VCaP (cell line): ENCODE measurements around the gene HOXA13.

Experiments used
- H3K27ac ChIP-seq: fragments of 450-650 bp; 2 replicates; pipeline ENCODE4 v1.5.1; 2017
- CTCF ChIP-seq: fragments of 450-650 bp; conservative IDR thresholded peaks from 2 replicates; pipeline ENCODE4 v1.5.1; 2017; ENCODE audit warnings: mild to moderate bottlenecking, moderate library complexity

The HOXA13 gene

DNA sequence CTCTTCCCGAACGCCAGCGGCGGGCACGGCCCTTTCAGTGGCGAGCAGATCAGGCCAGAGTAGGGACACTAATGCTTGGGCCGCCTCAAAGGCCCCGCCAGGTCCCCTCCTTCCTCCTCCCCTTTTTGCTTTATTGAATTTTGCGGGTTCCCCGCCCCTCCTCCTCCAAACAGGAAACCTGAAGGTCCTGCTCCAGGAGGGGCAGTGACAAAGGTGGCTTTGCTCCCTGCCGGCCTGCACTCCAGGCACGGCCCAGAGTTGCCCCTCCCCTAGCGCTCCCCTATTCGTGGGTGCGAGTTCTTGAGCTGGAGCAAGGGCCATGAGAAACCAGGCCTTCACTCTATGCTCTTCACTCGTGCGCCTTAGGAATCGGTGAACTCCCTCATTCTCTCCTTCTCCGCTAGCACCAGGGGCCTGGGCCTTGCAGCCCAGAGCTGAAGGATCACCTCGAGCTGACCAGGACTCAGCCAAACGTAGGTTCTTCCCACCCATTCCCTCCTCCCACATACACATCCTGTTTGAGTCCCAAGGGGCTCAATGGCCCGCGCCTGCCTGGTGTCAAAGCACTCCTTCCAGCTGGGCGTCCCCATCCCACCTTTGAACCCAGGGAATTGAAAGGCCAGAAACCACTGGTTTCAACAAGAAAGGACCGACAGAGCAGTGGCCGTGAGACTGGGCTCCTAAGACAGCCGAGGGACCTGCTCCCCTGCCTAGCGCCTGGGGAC is 51.7 kb downstream of the HOXA13 start:
- peak overlapping the region; percentile 94 for H3K27ac ChIP-seq
- no peak for TF ChIP-seq CTCF

DNA sequence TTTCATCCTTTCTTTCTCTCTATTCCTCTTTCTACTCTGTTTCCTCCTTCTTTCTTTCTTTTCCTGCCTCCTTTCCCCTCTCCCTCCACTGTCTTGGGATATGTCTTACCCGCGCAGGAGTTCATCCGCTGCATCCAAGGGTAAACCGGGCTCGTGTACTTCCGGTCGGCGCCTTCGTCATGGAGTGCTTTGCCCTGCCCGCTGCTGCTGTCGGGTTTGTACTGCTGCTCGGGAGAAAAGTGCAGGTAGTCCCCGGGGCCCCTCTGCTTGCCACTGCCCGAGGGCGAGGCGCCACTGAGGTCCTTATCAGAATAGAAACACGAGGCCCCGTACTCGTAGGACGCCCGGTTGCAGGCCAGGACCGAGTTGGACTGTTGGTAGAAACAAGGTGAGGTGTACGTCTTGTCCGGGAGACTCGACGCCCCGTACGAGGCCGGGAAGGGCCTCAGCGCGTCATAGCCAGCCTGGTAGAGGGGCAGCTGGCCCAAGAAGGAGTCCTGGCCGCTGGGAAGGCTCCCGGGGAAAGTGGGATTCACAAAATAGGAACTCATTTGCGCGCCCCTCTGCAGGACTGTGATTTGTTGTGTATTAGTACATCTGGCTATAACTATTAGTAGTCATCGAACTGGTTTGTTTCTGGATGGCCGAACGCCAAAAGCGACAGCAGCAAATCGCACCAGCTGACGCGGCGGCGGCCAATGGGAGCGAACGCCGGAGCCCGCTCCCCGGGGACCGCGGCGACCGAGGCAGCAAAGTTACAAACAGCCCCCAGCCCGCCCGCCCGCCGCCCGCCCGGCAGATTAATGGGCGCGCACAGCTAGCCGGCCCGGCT is 52.5 kb downstream of the HOXA13 start, which contains the start of gene HOXA6:
Gene HOXA6, minus strand, starts transcription at position 576 of the 832 bp plus-strand sequence. Its CDS starts 25 bp downstream, at position 551.
- peak within 1 kb of the TSS; percentile 94 for H3K27ac ChIP-seq
- no peak for TF ChIP-seq CTCF

GRCh38 chr7:27146491-27147198 is 53.2 kb downstream of the HOXA13 start:
- no peak overlapping the region for H3K27ac ChIP-seq
- no peak for TF ChIP-seq CTCF

GRCh38 chr7:27145914-27146412 is 53.9 kb downstream of the HOXA13 start:
- H3K27ac ChIP-seq = no peak overlapping the region
- TF ChIP-seq CTCF = no peak

GRCh38 chr7:27145165-27145913 is 54.6 kb downstream of the HOXA13 start:
- no peak for TF ChIP-seq CTCF
- no peak overlapping the region for H3K27ac ChIP-seq

DNA sequence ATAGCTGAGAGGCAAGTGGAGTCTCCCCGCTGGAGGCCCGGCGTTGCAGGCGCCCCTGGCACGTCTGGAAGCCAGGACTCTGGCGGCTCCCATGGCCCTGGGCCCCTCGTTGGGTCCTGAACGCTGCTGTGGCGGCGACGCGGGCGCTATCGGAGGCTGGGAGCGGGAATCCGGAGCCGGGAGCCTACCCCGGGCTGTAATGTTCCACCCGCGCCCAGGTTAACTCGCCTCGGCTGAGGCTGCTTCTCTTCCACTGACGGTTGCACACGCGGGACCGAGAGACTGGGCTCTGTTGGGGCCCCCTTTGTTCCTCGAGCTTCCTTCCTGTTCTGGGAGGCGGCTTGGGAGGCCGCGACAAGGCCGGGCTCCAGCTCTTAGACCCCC is 55.1 kb downstream of the HOXA13 start:
- no peak for TF ChIP-seq CTCF
- H3K27ac ChIP-seq = no peak overlapping the region
